Stomach (tissue), 19 donors: ENCODE measurements around the gene DSTYK. TPM values are rescaled to one million over a fixed set of nuclear protein-coding genes. Genes with fewer than 3 reads are reported as not detected.

Experiments used
- DNase-seq, 2 donors: peaks; one replicate each; pipeline versions ENCODE4 v3.0.0 to v3.0.0-alpha.2; 2013 to 2019
- H3K27ac ChIP-seq, 5 donors: fragments of 200-600 bp in 4 of 5; sonication (generic) in 4 of 5; one replicate each; pipeline ENCODE4 v1.5.1; 2013 to 2019; ENCODE audit warnings: mild to moderate bottlenecking in 1 of 5, moderate library complexity in 1 of 5
- H3K27me3 ChIP-seq, 3 donors: fragments of 200-600 bp; sonication (generic); one replicate each; pipeline ENCODE4 v1.5.1; 2017 to 2019; ENCODE audit warnings: mixed run types in 1 of 3
- H3K36me3 ChIP-seq, 4 donors: fragments of 200-600 bp; sonication (generic); 1 replicate in 3 of 4; 2 replicates in 1 of 4; pipeline ENCODE4 v1.5.1; 2016 to 2019
- H3K4me1 ChIP-seq, 4 donors: fragments of 200-600 bp; sonication (generic); one replicate each; pipeline ENCODE4 v1.5.1; 2016 to 2019
- H3K4me3 ChIP-seq, 4 donors: fragments of 200-600 bp; sonication (generic) in 3 of 4; one replicate each; pipeline ENCODE4 v1.5.1; 2016 to 2019; ENCODE audit warnings: mild to moderate bottlenecking in 1 of 4
- H3K9me3 ChIP-seq, 4 donors: fragments of 200-600 bp; sonication (generic); one replicate each; pipeline ENCODE4 v1.5.1; 2016 to 2019
- CTCF ChIP-seq, 7 experiments: fragments of 450-650 bp in 4 of 7; fragments of 200-600 bp in 3 of 7; sonication (generic) in 3 of 7; IDR thresholded peaks; one replicate each; pipeline ENCODE4 v1.5.1; 2016 to 2019; ENCODE audit warnings: antibody characterized with exemption in 7 of 7, control low read depth in 2 of 7, mild to moderate bottlenecking in 1 of 7
- EP300 ChIP-seq: sonication (generic); formaldehyde crosslinking; IDR thresholded peaks from one replicate; pipeline ENCODE4 v1.6.1; 2017; ENCODE audit warnings: antibody characterized with exemption
- POLR2A ChIP-seq, 4 donors: fragments of 450-650 bp; IDR thresholded peaks; one replicate each; pipeline ENCODE4 v1.6.1; 2016; ENCODE audit warnings: antibody characterized with exemption in 4 of 4, control low read depth in 2 of 4, mild to moderate bottlenecking in 1 of 4, moderate library complexity in 1 of 4
- POLR2AphosphoS5 ChIP-seq, 3 donors: sonication (generic); formaldehyde crosslinking; IDR thresholded peaks; one replicate each; pipeline ENCODE4 v1.6.1; 2016; ENCODE audit warnings: antibody characterized with exemption in 3 of 3
- WGBS, 5 donors: extraction: QIAGEN DNeasy Blood & Tissue Kit in 3 of 5; methylation state at CpG; one replicate each; pipeline versions ENCODE4 v1.1.5 to v1.1.7; 2013 to 2018; 5-methylcytosine and 5-hydroxymethylcytosine counted together
- intact Hi-C: fragments of 100-400 bp; cut with DNase I; formaldehyde crosslinking; loops from one replicate; pipeline ENCODE4 v1.15.1; 2023; ENCODE audit warnings: low total_unique reads
- long read RNA-seq, 10 donors: transcript quantifications; one replicate each; lab custom pipeline, GENCODE V29; 2026
- polyA plus RNA-seq, 3 donors: library from polyadenylated mRNA; stranded (reverse); fragments of 200-250 nt; gene quantifications; one replicate each; pipeline ENCODE4 v1.2.3, GENCODE V29; 2013
- total RNA-seq, 5 donors: library from RNA; depleted of rRNA; stranded (reverse); fragments of >200 nt; gene quantifications; one replicate each; pipeline versions ENCODE4 v1.1.0 to v1.2.3, GENCODE V29; 2014 to 2016
- donor health status: healthy with polysubstance abuse.
- donor health status: Bipolar disorder and iron deficiency.
- donor health status: healthy.

Gene DSTYK
- total RNA-seq, result 10 to 100 TPM in 1 of 5 donors, 1 to 10 TPM in 4; 2.9 to 15.2 (median 5.8) TPM
- polyA plus RNA-seq, result 1 to 10 TPM; 2.4 to 3.3 (median 2.4) TPM
- long read RNA-seq, donor 1, result 0 reads
- long read RNA-seq, donor 2, full-length matches to known transcripts, result 1 of 1 reads
- long read RNA-seq, donor 2, partial matches to known transcripts, result 0 of 1 reads
- long read RNA-seq, donor 2, other reads (novel, unspliced or antisense), result 0 of 1 reads
- long read RNA-seq, donor 3, result 0 reads
- long read RNA-seq, donor 4, full-length matches to known transcripts, result 1 of 1 reads
- long read RNA-seq, donor 4, partial matches to known transcripts, result 0 of 1 reads
- long read RNA-seq, donor 4, other reads (novel, unspliced or antisense), result 0 of 1 reads
- long read RNA-seq, donor 5, full-length matches to known transcripts, result 1 of 1 reads
- long read RNA-seq, donor 5, partial matches to known transcripts, result 0 of 1 reads
- long read RNA-seq, donor 5, other reads (novel, unspliced or antisense), result 0 of 1 reads
- long read RNA-seq, donor 6, result 0 reads
- long read RNA-seq, donor 7, full-length matches to known transcripts, result 1 of 1 reads
- long read RNA-seq, donor 7, partial matches to known transcripts, result 0 of 1 reads
- long read RNA-seq, donor 7, other reads (novel, unspliced or antisense), result 0 of 1 reads
- long read RNA-seq, donor 8, full-length matches to known transcripts, result 1 of 1 reads
- long read RNA-seq, donor 8, partial matches to known transcripts, result 0 of 1 reads
- long read RNA-seq, donor 8, other reads (novel, unspliced or antisense), result 0 of 1 reads
- long read RNA-seq, donor 9, result 0 reads
- long read RNA-seq, donor 10, result 0 reads

GRCh38 chr1:205211169-205211838, at the start of gene DSTYK:
Gene DSTYK, minus strand, starts transcription at chr1:205211702. Its CDS starts 167 bp downstream, at chr1:205211535.
- TF ChIP-seq POLR2AphosphoS5 (IDR thresholded peaks at IDR 0.05) (peak; percentile 70 to 85 (median 79)), EP300 (no peak), CTCF (IDR thresholded peaks at IDR 0.05) (peak in 1 of 7 experiments; percentile 9), POLR2A (IDR thresholded peaks at IDR 0.05) (peak in 2 of 4 donors; percentile 28 to 31)
- intact Hi-C loops, result no loop called here
- 0 to 1% (median 0%) methylated on average over 13 to 67 of the region's 67 CpGs for WGBS, 5 donors

GRCh38 chr1:205259998-205260397, 48.5 kb upstream of the DSTYK start:
- intact Hi-C loops, result loop anchor here (10.0 kb wide), 2 partner anchors 135 to 285 kb away; partner anchors contain the start of gene RBBP5
- peak overlapping the region in 1 of 5 donors; percentile 4 for H3K27ac ChIP-seq
- peaks cover 11 to 45% (median 23%) of the 10 kb centered on the region in 4 donors for H3K4me1 ChIP-seq
- no peak overlapping the region for H3K4me3 ChIP-seq
- DNase-seq, result no peak
- no peaks in the 10 kb centered on the region for H3K36me3 ChIP-seq
- 30 to 67% (median 48%) methylated on average over 1 of the region's 1 CpG for WGBS, 5 donors
- H3K27me3 ChIP-seq, result no peaks in the 10 kb centered on the region
- H3K9me3 ChIP-seq, result no peaks in the 10 kb centered on the region
- TF ChIP-seq CTCF (IDR thresholded peaks at IDR 0.05) (no peak), EP300 (no peak), POLR2A (IDR thresholded peaks at IDR 0.05) (no peak), POLR2AphosphoS5 (IDR thresholded peaks at IDR 0.05) (no peak)

More at GRCh38 chr1:205211169-205211838, at the start of gene DSTYK:
- Histone ChIP-seq H3K9me3 (no peaks in the 10 kb centered on the region), H3K4me3 (peak within 1 kb of the TSS; percentile 89 to 98 (median 92)), H3K4me1 (peaks cover 9 to 37% (median 24%) of the 10 kb centered on the region in 4 donors), H3K27me3 (no peaks in the 10 kb centered on the region), H3K27ac (peak within 1 kb of the TSS; percentile 85 to 96 (median 86)), H3K36me3 (no peaks in the 10 kb centered on the region)
- DNase-seq, result peak; percentile 92 to 97

- H3K4me3 ChIP-seq, result no peak overlapping the region
- no peaks in the 10 kb centered on the region for H3K27me3 ChIP-seq
- intact Hi-C loops, result loop anchor here (10.0 kb wide), 2 partner anchors 135 to 285 kb away; partner anchors contain the start of gene RBBP5
- peaks cover 11 to 45% (median 23%) of the 10 kb centered on the region in 4 donors for H3K4me1 ChIP-seq
- H3K36me3 ChIP-seq, result no peaks in the 10 kb centered on the region
- no peaks in the 10 kb centered on the region for H3K9me3 ChIP-seq
- no peak for DNase-seq
- WGBS, 5 donors, result 22 to 38% (median 29%) methylated on average over 10 of the region's 10 CpGs
- H3K27ac ChIP-seq, result peak overlapping the region in 2 of 5 donors; percentile 4 to 18
- TF ChIP-seq CTCF (IDR thresholded peaks at IDR 0.05) (no peak), POLR2A (IDR thresholded peaks at IDR 0.05) (no peak), EP300 (no peak), POLR2AphosphoS5 (IDR thresholded peaks at IDR 0.05) (no peak)
These were observed 47.9 kb upstream of the DSTYK start for GRCh38 chr1:205259324-205259832.
